Measurements from ENCODE around the gene LHX2. TPM values are rescaled to one million over a fixed set of nuclear protein-coding genes. Genes with fewer than 3 reads are reported as not detected.
A peak's percentile ranks its signal among the peaks of the same experiment; 100 is the strongest.

The LHX2 gene
- total RNA-seq, 1 experiment from 2014 or later = not detected

GRCh38 chr9:124040935-124041816 lies 29.6 kb downstream of the LHX2 start:
- no peaks in the 10 kb centered on the region for H3K9me3 Mint-ChIP-seq (ENCODE audit: low read depth, unreplicated experiment)
- DNase-seq = peak; percentile 49
- H3K4me3 Mint-ChIP-seq (ENCODE audit: low read depth, unreplicated experiment) = peak overlapping the region; percentile 39
- no TSS peak for BruUV-seq (replicated peaks)
- peaks cover 8% of the 10 kb centered on the region for H3K4me1 Mint-ChIP-seq (ENCODE audit: low read depth, unreplicated experiment)
- intact Hi-C loops (cut with micrococcal nuclease; ENCODE audit: unreplicated experiment) = loop anchor here (10.0 kb wide), 1 partner anchor 496 kb away; no protein-coding TSS in a partner anchor
- H3K36me3 Mint-ChIP-seq (ENCODE audit: insufficient read depth, unreplicated experiment) = peaks cover 4% of the 10 kb centered on the region
- no peak overlapping the region for H3K27ac Mint-ChIP-seq (ENCODE audit: unreplicated experiment)
- peaks cover 89% of the 10 kb centered on the region for H3K27me3 Mint-ChIP-seq (ENCODE audit: unreplicated experiment)
- peak; percentile 89 for TF ChIP-seq CTCF (IDR thresholded peaks at IDR 0.05; ENCODE audit: unreplicated experiment)
- CTCF ChIA-PET = interaction anchor here (0.6 kb wide), 3 partner anchors 57 to 556 kb away, joined by 3 to 5 read pairs (median 4); no protein-coding TSS in a partner anchor

- no TSS peak for BruUV-seq (replicated peaks)
- no peak overlapping the region for H3K27ac Mint-ChIP-seq (ENCODE audit: unreplicated experiment)
- H3K4me3 Mint-ChIP-seq (ENCODE audit: low read depth, unreplicated experiment) = peak overlapping the region; percentile 39
- no peak for DNase-seq
- H3K36me3 Mint-ChIP-seq (ENCODE audit: insufficient read depth, unreplicated experiment) = peaks cover 4% of the 10 kb centered on the region
- peaks cover 89% of the 10 kb centered on the region for H3K27me3 Mint-ChIP-seq (ENCODE audit: unreplicated experiment)
- TF ChIP-seq CTCF (IDR thresholded peaks at IDR 0.05; ENCODE audit: unreplicated experiment) = no peak
- intact Hi-C loops (cut with micrococcal nuclease; ENCODE audit: unreplicated experiment) = loop anchor here (10.0 kb wide), 1 partner anchor 497 kb away; no protein-coding TSS in a partner anchor
- H3K4me1 Mint-ChIP-seq (ENCODE audit: low read depth, unreplicated experiment) = peaks cover 8% of the 10 kb centered on the region
- CTCF ChIA-PET = no interaction called here
- no peaks in the 10 kb centered on the region for H3K9me3 Mint-ChIP-seq (ENCODE audit: low read depth, unreplicated experiment)
These were observed 30.2 kb downstream of the LHX2 start for GRCh38 chr9:124041817-124042116.

GRCh38 chr9:124042201-124042721 lies 30.7 kb downstream of the LHX2 start:
- TF ChIP-seq CTCF (IDR thresholded peaks at IDR 0.05; ENCODE audit: unreplicated experiment) = no peak
- no TSS peak for BruUV-seq (replicated peaks)
- no peak for DNase-seq

GRCh38 chr9:124044448-124044847 lies 32.9 kb downstream of the LHX2 start:
- DNase-seq = no peak
- TF ChIP-seq CTCF (IDR thresholded peaks at IDR 0.05; ENCODE audit: unreplicated experiment) = no peak
- intact Hi-C loops (cut with micrococcal nuclease; ENCODE audit: unreplicated experiment) = loop anchor here (10.0 kb wide), 1 partner anchor 500 kb away; no protein-coding TSS in a partner anchor
- Mint-ChIP-seq H3K9me3 (ENCODE audit: low read depth, unreplicated experiment) (no peaks in the 10 kb centered on the region), H3K4me1 (ENCODE audit: low read depth, unreplicated experiment) (peaks cover 8% of the 10 kb centered on the region), H3K4me3 (ENCODE audit: low read depth, unreplicated experiment) (no peak overlapping the region), H3K27ac (ENCODE audit: unreplicated experiment) (no peak overlapping the region), H3K27me3 (ENCODE audit: unreplicated experiment) (peaks cover 84% of the 10 kb centered on the region), H3K36me3 (ENCODE audit: insufficient read depth, unreplicated experiment) (peaks cover 4% of the 10 kb centered on the region)
- BruUV-seq (replicated peaks) = no TSS peak
- CTCF ChIA-PET = no interaction called here

More at GRCh38 chr9:124042201-124042721, 30.7 kb downstream of the LHX2 start:
- intact Hi-C loops (cut with micrococcal nuclease; ENCODE audit: unreplicated experiment) = loop anchor here (10.0 kb wide), 1 partner anchor 497 kb away; no protein-coding TSS in a partner anchor
- Mint-ChIP-seq H3K4me1 (ENCODE audit: low read depth, unreplicated experiment) (peaks cover 8% of the 10 kb centered on the region), H3K27me3 (ENCODE audit: unreplicated experiment) (peaks cover 89% of the 10 kb centered on the region), H3K9me3 (ENCODE audit: low read depth, unreplicated experiment) (no peaks in the 10 kb centered on the region), H3K4me3 (ENCODE audit: low read depth, unreplicated experiment) (no peak overlapping the region), H3K27ac (ENCODE audit: unreplicated experiment) (no peak overlapping the region), H3K36me3 (ENCODE audit: insufficient read depth, unreplicated experiment) (peaks cover 4% of the 10 kb centered on the region)
- CTCF ChIA-PET = no interaction called here
